Kidney (tissue), 14 donors: ENCODE results near the gene CHKB. TPM values are rescaled to one million over a fixed set of nuclear protein-coding genes. Genes with fewer than 3 reads are reported as not detected.

Source experiments
- DNase-seq, 5 donors: peaks; one replicate each; pipeline ENCODE4 v3.0.0-alpha.2; 2013 to 2020
- FAIRE-seq: peaks from 2 replicates; lab custom pipeline; 2012; peaks lifted over from hg19 to GRCh38; lab: Jason Lieb, UNC
- H3K27ac ChIP-seq, 2 donors: one replicate each; pipeline ENCODE4 v1.7.0; 2013; ENCODE audit warnings: low read depth in 2 of 2, low read length in 2 of 2, inconsistent platforms in 1 of 2
- H3K27me3 ChIP-seq: one replicate; pipeline ENCODE4 v1.7.1; 2013; ENCODE audit warnings: low read length, inconsistent platforms; ENCODE audit not compliant: control insufficient read depth, insufficient read depth
- H3K36me3 ChIP-seq, 3 donors: one replicate each; pipeline versions ENCODE4 v1.7.0 to v1.7.1; 2013; ENCODE audit warnings: low read length in 3 of 3, control low read depth in 1 of 3, inconsistent platforms in 1 of 3; ENCODE audit not compliant: insufficient read depth in 3 of 3, control insufficient read depth in 2 of 3
- H3K4me1 ChIP-seq, 3 donors: one replicate each; pipeline versions ENCODE4 v1.7.0 to v1.7.1; 2013; ENCODE audit warnings: low read length in 3 of 3, inconsistent platforms in 1 of 3, low read depth in 1 of 3; ENCODE audit not compliant: control insufficient read depth in 2 of 3, insufficient read depth in 2 of 3
- H3K4me3 ChIP-seq, 3 donors: one replicate each; pipeline versions ENCODE4 v1.7.0 to v1.8.1; 2013; ENCODE audit warnings: low read length in 3 of 3, control low read depth in 1 of 3, inconsistent platforms in 1 of 3
- H3K9ac ChIP-seq, 3 donors: one replicate each; pipeline versions ENCODE4 v1.7.0 to v1.7.1; 2013; ENCODE audit warnings: low read length in 3 of 3, control low read depth in 1 of 3, inconsistent platforms in 1 of 3
- H3K9me3 ChIP-seq, 3 donors: one replicate each; pipeline versions ENCODE4 v1.7.0 to v1.7.1; 2013; ENCODE audit warnings: low read length in 3 of 3, control low read depth in 1 of 3, inconsistent platforms in 1 of 3; ENCODE audit not compliant: control insufficient read depth in 2 of 3, insufficient read depth in 1 of 3
- intact Hi-C: fragments of 100-400 bp; cut with DNase I; formaldehyde crosslinking; loops from one replicate; pipeline ENCODE4 v1.11.1; 2022
- polyA plus RNA-seq: library from polyadenylated mRNA; stranded (reverse); fragments of 350-450 nt; fragmentation: Illumina TruSeq; extraction: RNeasy Lipid Tissue Mini Kit (QIAGEN cat#74804); gene quantifications from one replicate; pipeline ENCODE4 v1.2.3, GENCODE V29; 2014; ENCODE audit warnings: low read depth, low replicate concordance; ENCODE audit not compliant: insufficient read depth
- total RNA-seq: library from RNA; stranded (reverse); fragmentation: NEBNext Ultra II Directional; extraction: Animal tissue kit (Norgen Biotek cat#: 25700); gene quantifications from one replicate; pipeline ENCODE4 v1.2.1, GENCODE V29; 2021
- TF ChIP-seq, protein P1 (sequence below): IDR thresholded peaks from 3 replicates; pipeline ENCODE4 v1.5.1; 2012; ENCODE audit warnings: mild to moderate bottlenecking, moderate library complexity, borderline replicate concordance; ENCODE audit not compliant: insufficient read depth; ENCODE audit errors: extremely low read depth
- donor health status: control.
- donor health status: control.
- donor health status: control.
- donor health status: control.
- donor health status: control.
- donor health status: DM: yes; HTN: yes; CAD: no.
- donor health status: Normal renal cell carcinoma (clear cell type).

The CHKB gene
- total and polyA plus RNA-seq, 2 donors from 2014 or later: 73.0 to 91.7 TPM

DNA sequence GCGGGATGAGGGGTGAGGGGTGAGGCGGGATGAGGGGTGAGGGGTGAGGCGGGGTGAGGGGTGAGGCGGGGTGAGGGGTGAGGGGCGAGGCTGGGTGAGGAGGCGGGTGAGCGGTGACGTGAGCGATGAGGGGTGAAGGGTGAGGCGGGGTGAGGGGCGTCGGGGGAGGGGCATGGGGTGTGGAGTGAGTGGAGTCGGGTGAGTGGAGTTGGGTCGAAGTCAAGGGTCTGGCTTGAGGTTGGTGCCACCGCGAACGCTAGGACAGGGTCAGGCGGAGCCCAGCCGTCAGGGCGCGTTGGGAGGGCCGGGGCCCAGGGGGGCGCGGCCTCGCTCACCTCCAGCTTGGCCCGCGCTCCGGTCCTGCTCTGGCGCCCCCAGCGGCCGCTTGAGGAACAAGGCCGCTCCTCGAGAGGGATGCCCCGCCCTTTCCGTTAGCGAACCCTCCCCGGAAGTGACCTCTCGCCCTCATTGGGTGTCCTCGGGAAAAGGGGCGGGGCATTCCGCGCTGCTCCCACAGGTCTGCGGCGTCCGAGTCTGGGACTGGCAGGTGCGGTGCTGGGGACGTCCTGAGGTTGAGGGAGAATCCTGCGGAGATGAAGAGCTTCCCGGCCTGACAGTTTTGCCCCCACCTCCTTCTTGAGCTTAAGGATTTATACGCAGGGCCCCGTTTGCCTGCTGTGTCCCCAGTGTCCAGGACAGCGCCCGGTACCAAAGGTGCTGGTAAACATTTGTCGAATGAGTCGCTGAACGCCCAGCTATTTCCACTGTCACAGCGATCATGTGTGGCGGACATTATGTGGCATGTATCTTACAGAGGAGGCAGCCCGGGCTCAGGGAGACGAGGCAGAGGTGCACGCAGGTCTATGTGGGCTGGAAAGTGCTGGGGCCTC is 19.9 kb downstream of the CHKB start, which contains the start of gene SYCE3:
SYCE3 (minus strand) TSS at position 397 of the 890 bp plus-strand sequence. CDS start 6,514 bp downstream, outside the sequence.
- peak within 1 kb of the TSS; percentile 68 to 87 for H3K27ac ChIP-seq
- peak within 1 kb of the TSS; percentile 9 to 92 (median 47) for H3K9ac ChIP-seq
- H3K4me3 ChIP-seq: peak within 1 kb of the TSS; percentile 55 to 86 (median 68)
- H3K27me3 ChIP-seq: no peaks in the 10 kb centered on the region
- H3K4me1 ChIP-seq: peaks cover 0 to 8% (median 0%) of the 10 kb centered on the region in 3 donors
- peak; percentile 97 to 99 (median 98) for DNase-seq
- no peaks in the 10 kb centered on the region for H3K36me3 ChIP-seq
- H3K9me3 ChIP-seq: no peaks in the 10 kb centered on the region
- intact Hi-C loops: no loop called here
- FAIRE-seq: no peak
- TF ChIP-seq, protein P1, sequence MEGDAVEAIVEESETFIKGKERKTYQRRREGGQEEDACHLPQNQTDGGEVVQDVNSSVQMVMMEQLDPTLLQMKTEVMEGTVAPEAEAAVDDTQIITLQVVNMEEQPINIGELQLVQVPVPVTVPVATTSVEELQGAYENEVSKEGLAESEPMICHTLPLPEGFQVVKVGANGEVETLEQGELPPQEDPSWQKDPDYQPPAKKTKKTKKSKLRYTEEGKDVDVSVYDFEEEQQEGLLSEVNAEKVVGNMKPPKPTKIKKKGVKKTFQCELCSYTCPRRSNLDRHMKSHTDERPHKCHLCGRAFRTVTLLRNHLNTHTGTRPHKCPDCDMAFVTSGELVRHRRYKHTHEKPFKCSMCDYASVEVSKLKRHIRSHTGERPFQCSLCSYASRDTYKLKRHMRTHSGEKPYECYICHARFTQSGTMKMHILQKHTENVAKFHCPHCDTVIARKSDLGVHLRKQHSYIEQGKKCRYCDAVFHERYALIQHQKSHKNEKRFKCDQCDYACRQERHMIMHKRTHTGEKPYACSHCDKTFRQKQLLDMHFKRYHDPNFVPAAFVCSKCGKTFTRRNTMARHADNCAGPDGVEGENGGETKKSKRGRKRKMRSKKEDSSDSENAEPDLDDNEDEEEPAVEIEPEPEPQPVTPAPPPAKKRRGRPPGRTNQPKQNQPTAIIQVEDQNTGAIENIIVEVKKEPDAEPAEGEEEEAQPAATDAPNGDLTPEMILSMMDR: peak; percentile 75

DNA sequence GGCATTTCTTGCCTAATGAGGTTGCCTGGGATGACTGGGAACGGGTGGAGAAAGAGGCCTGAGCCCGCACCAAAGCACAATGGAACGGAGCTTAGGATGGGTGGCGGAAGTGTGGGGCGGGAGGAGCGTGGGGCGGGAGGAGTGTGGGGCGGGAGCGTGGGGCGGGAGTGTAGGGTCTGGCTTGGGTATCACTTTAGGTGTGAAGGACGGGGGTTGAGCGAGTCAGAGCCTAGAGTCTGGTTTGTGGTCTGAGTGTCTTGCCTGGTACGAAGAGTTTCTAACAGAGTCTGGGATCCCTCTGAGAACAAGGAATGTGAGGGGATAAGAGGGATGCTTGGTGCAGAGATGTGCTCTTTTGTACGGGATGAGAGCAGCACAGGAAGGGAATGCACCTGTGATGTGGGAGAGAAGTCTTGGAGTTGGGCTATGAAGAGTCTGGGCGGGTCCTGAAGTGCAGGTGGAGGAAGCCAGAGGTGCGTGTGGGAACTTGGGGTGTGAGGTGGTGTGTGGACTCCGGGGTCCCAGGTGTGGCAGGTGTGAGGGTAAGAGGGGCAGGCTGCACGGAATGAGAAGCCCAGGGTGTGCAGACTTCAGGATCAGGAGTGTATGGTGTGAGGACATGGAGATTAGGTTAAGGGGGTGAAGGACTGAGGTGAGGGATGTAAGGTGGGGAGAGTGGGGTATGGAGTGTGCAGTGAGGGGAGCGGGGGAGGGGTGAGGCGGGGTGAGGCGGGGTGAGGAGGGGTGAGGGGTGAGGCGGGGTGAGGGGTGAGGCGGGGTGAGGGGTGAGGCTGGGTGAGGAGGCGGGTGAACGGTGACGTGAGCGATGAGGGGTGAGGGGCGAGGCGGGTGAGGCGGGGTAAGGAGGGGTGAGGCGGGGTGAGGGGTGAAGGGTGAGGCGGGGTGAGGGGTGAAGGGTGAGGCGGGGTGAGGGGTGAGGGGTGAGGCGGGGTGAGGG is 21.0 kb downstream of the CHKB start:
- FAIRE-seq (no peak), DNase-seq (peak in 1 of 5 donors; percentile 67)
- H3K9ac ChIP-seq: no peak overlapping the region
- no peak overlapping the region for H3K4me3 ChIP-seq
- TF ChIP-seq, protein P1: no peak
- intact Hi-C loops: no loop called here
- H3K27ac ChIP-seq: no peak overlapping the region
- no peaks in the 10 kb centered on the region for H3K36me3 ChIP-seq
- H3K4me1 ChIP-seq: peaks cover 0 to 8% (median 0%) of the 10 kb centered on the region in 3 donors
- H3K9me3 ChIP-seq: no peaks in the 10 kb centered on the region
- no peaks in the 10 kb centered on the region for H3K27me3 ChIP-seq

DNA sequence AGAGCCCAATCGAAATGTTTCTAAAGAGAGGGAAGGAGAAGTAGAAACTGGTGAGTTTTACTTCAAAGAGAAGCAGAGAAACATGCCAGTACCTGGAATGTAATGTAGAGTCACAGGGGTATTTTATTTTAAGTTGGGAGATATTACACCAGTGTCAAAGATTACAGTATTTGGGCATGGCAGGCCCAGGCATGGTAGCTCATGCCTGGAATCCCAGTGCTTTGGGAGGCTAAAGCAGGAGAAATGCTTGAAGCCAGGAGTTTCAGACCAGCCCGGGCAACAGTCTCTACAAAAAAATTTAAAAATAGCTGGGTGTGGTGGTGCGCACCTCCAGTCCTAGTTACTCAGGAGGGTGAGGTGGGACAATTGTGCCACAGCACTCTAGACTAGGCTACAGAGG is 22.6 kb downstream of the CHKB start:
- no peaks in the 10 kb centered on the region for H3K9me3 ChIP-seq
- H3K9ac ChIP-seq: no peak overlapping the region
- no peak overlapping the region for H3K4me3 ChIP-seq
- no peak for FAIRE-seq
- intact Hi-C loops: no loop called here
- no peak for DNase-seq
- peaks cover 0 to 8% (median 0%) of the 10 kb centered on the region in 3 donors for H3K4me1 ChIP-seq
- H3K27ac ChIP-seq: no peak overlapping the region
- no peaks in the 10 kb centered on the region for H3K36me3 ChIP-seq
- TF ChIP-seq, protein P1: no peak
- H3K27me3 ChIP-seq: no peaks in the 10 kb centered on the region
